RWPE1 (cell line): Measurements from ENCODE around the gene HMGB2.

Experiments
- CTCF ChIA-PET: fragments of 350-600 bp; sonication (Branson Sonifier 250); formaldehyde crosslinking; extraction: SDS; loops from one replicate; lab custom pipeline; 2021; lab: Yijun Ruan, JAX
- POLR2A ChIA-PET: fragments of 400-600 bp; formaldehyde crosslinking; extraction: SDS; loops from one replicate; lab custom pipeline; 2020; ENCODE audit warnings: antibody characterized with exemption; ENCODE audit not compliant: low non-redundant PET; lab: Yijun Ruan, JAX
- DNase-seq: peaks from one replicate; pipeline ENCODE4 v3.0.0; 2012; ENCODE audit warnings: low spot score
- H3K27ac ChIP-seq: fragments of 450-650 bp; 2 replicates; pipeline ENCODE4 v1.5.1; 2017
- TF ChIP-seq, protein P1 (sequence below): fragments of 450-650 bp; conservative IDR thresholded peaks from 2 replicates; pipeline ENCODE4 v1.5.1; 2017; ENCODE audit warnings: low read depth, mild to moderate bottlenecking

Gene HMGB2

GRCh38 chr4:173281406-173282255 lies 52.5 kb downstream of the HMGB2 start:
- TF ChIP-seq, protein P1, sequence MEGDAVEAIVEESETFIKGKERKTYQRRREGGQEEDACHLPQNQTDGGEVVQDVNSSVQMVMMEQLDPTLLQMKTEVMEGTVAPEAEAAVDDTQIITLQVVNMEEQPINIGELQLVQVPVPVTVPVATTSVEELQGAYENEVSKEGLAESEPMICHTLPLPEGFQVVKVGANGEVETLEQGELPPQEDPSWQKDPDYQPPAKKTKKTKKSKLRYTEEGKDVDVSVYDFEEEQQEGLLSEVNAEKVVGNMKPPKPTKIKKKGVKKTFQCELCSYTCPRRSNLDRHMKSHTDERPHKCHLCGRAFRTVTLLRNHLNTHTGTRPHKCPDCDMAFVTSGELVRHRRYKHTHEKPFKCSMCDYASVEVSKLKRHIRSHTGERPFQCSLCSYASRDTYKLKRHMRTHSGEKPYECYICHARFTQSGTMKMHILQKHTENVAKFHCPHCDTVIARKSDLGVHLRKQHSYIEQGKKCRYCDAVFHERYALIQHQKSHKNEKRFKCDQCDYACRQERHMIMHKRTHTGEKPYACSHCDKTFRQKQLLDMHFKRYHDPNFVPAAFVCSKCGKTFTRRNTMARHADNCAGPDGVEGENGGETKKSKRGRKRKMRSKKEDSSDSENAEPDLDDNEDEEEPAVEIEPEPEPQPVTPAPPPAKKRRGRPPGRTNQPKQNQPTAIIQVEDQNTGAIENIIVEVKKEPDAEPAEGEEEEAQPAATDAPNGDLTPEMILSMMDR = no peak
- POLR2A ChIA-PET = no interaction called here
- no peak for DNase-seq
- CTCF ChIA-PET = interaction anchor here (1.9 kb wide), 1 partner anchor 268 kb away, joined by 6 read pairs; no protein-coding TSS in a partner anchor
- H3K27ac ChIP-seq = no peak overlapping the region
